Activated naive CD8-positive, alpha-beta T cell treated with anti-CD3 and anti-CD28 coated beads, Interleukin-2, amount 10 ng/mL, durations not matched to agents 7 days and 5 days (primary cell): Measurements from ENCODE around the gene BPGM. TPM values are rescaled to one million over a fixed set of nuclear protein-coding genes. Genes with fewer than 3 reads are reported as not detected.

Experiments used
- ATAC-seq: fragments of 150-1000 bp; cut with Tn5 transposase; one replicate; pipeline ENCODE4 v1.10.0; 2021; ENCODE audit warnings: low read depth, moderate library complexity
- POLR2A ChIA-PET: fragments of 350-600 bp; sonication (Branson Sonifier 250); formaldehyde crosslinking; loops from one replicate; lab custom pipeline; 2021; ENCODE audit warnings: antibody characterized with exemption; lab: Charles Lee
- DNase-seq: peaks from one replicate; pipeline ENCODE4 v3.0.0; 2021
- H3K27ac Mint-ChIP-seq: one replicate; pipeline ENCODE4 v1.8.0; 2022; ENCODE audit warnings: mild to moderate bottlenecking, mixed read lengths
- H3K27me3 Mint-ChIP-seq: one replicate; pipeline ENCODE4 v1.8.0; 2022; ENCODE audit warnings: mild to moderate bottlenecking, moderate library complexity, mixed read lengths
- H3K36me3 Mint-ChIP-seq: one replicate; pipeline ENCODE4 v1.8.0; 2021; ENCODE audit warnings: mild to moderate bottlenecking, mixed read lengths
- H3K4me1 Mint-ChIP-seq: one replicate; pipeline ENCODE4 v1.8.0; 2021; ENCODE audit warnings: mixed read lengths
- H3K4me3 Mint-ChIP-seq: one replicate; pipeline ENCODE4 v1.8.0; 2022; ENCODE audit warnings: mild to moderate bottlenecking, moderate library complexity, mixed read lengths
- H3K9me3 Mint-ChIP-seq: one replicate; pipeline ENCODE4 v1.8.0; 2021; ENCODE audit warnings: mixed read lengths
- total RNA-seq, 2 experiments: library from RNA; stranded (reverse); gene quantifications; one replicate each; pipeline ENCODE4 v1.2.3, GENCODE V29; 2021

The BPGM gene
- total RNA-seq, 2 experiments from 2014 or later: 13.1 to 13.2 TPM

GRCh38 chr7:134622303-134622995, 24.2 kb upstream of the BPGM start:
- H3K4me1 Mint-ChIP-seq: no peaks in the 10 kb centered on the region
- DNase-seq (no peak), ATAC-seq (no peak)
- no peak overlapping the region for H3K27ac Mint-ChIP-seq
- peaks cover 48% of the 10 kb centered on the region for H3K27me3 Mint-ChIP-seq
- H3K4me3 Mint-ChIP-seq: no peak overlapping the region
- POLR2A ChIA-PET: no interaction called here
- no peaks in the 10 kb centered on the region for H3K9me3 Mint-ChIP-seq
- H3K36me3 Mint-ChIP-seq: no peaks in the 10 kb centered on the region

GRCh38 chr7:134623193-134623592, 23.5 kb upstream of the BPGM start:
- H3K9me3 Mint-ChIP-seq: no peaks in the 10 kb centered on the region
- POLR2A ChIA-PET: no interaction called here
- no peaks in the 10 kb centered on the region for H3K4me1 Mint-ChIP-seq
- ATAC-seq (no peak), DNase-seq (no peak)
- no peak overlapping the region for H3K4me3 Mint-ChIP-seq
- H3K27me3 Mint-ChIP-seq: peaks cover 54% of the 10 kb centered on the region
- no peak overlapping the region for H3K27ac Mint-ChIP-seq
- H3K36me3 Mint-ChIP-seq: no peaks in the 10 kb centered on the region

- DNase-seq (no peak), ATAC-seq (no peak)
- Mint-ChIP-seq H3K9me3 (no peaks in the 10 kb centered on the region), H3K4me3 (no peak overlapping the region), H3K4me1 (no peaks in the 10 kb centered on the region), H3K27ac (no peak overlapping the region), H3K36me3 (no peaks in the 10 kb centered on the region), H3K27me3 (peaks cover 47% of the 10 kb centered on the region)
- POLR2A ChIA-PET: no interaction called here
Measured at GRCh38 chr7:134625550-134625949, 21.1 kb upstream of the BPGM start.

GRCh38 chr7:134627109-134627774, 19.4 kb upstream of the BPGM start:
- Mint-ChIP-seq H3K36me3 (no peaks in the 10 kb centered on the region), H3K27me3 (peaks cover 43% of the 10 kb centered on the region), H3K9me3 (no peaks in the 10 kb centered on the region), H3K4me1 (no peaks in the 10 kb centered on the region), H3K4me3 (no peak overlapping the region), H3K27ac (no peak overlapping the region)
- ATAC-seq (no peak), DNase-seq (no peak)
- POLR2A ChIA-PET: no interaction called here

GRCh38 chr7:134627775-134628153, 18.9 kb upstream of the BPGM start:
- ATAC-seq (no peak), DNase-seq (no peak)
- H3K4me1 Mint-ChIP-seq: no peaks in the 10 kb centered on the region
- no peaks in the 10 kb centered on the region for H3K36me3 Mint-ChIP-seq
- no peaks in the 10 kb centered on the region for H3K9me3 Mint-ChIP-seq
- no peak overlapping the region for H3K27ac Mint-ChIP-seq
- POLR2A ChIA-PET: no interaction called here
- peaks cover 37% of the 10 kb centered on the region for H3K27me3 Mint-ChIP-seq
- no peak overlapping the region for H3K4me3 Mint-ChIP-seq

- DNase-seq (no peak), ATAC-seq (no peak)
- H3K4me1 Mint-ChIP-seq: peaks cover 5% of the 10 kb centered on the region
- no peak overlapping the region for H3K27ac Mint-ChIP-seq
- no peak overlapping the region for H3K4me3 Mint-ChIP-seq
- POLR2A ChIA-PET: interaction anchor here (0.6 kb wide), 1 partner anchor 80 kb away, joined by 3 read pairs; no protein-coding TSS in a partner anchor
- H3K27me3 Mint-ChIP-seq: peaks cover 30% of the 10 kb centered on the region
- H3K36me3 Mint-ChIP-seq: no peaks in the 10 kb centered on the region
- H3K9me3 Mint-ChIP-seq: no peaks in the 10 kb centered on the region
Measured at GRCh38 chr7:134629445-134629844, 17.2 kb upstream of the BPGM start.

- H3K9me3 Mint-ChIP-seq: no peaks in the 10 kb centered on the region
- H3K27ac Mint-ChIP-seq: no peak overlapping the region
- no peaks in the 10 kb centered on the region for H3K36me3 Mint-ChIP-seq
- ATAC-seq: no peak
- no peak overlapping the region for H3K4me3 Mint-ChIP-seq
- no peak for DNase-seq
- H3K4me1 Mint-ChIP-seq: peaks cover 5% of the 10 kb centered on the region
- peaks cover 24% of the 10 kb centered on the region for H3K27me3 Mint-ChIP-seq
- POLR2A ChIA-PET: no interaction called here
Measured at GRCh38 chr7:134630237-134630636, 16.4 kb upstream of the BPGM start.

GRCh38 chr7:134630893-134631292, 15.8 kb upstream of the BPGM start:
- no peak for ATAC-seq
- H3K27ac Mint-ChIP-seq: no peak overlapping the region
- no peaks in the 10 kb centered on the region for H3K36me3 Mint-ChIP-seq
- no peaks in the 10 kb centered on the region for H3K9me3 Mint-ChIP-seq
- H3K4me1 Mint-ChIP-seq: peaks cover 8% of the 10 kb centered on the region
- DNase-seq: no peak
- POLR2A ChIA-PET: no interaction called here
- H3K4me3 Mint-ChIP-seq: no peak overlapping the region
- peaks cover 20% of the 10 kb centered on the region for H3K27me3 Mint-ChIP-seq

GRCh38 chr7:134632052-134632451, 14.6 kb upstream of the BPGM start:
- H3K4me1 Mint-ChIP-seq: peaks cover 16% of the 10 kb centered on the region
- POLR2A ChIA-PET: no interaction called here
- H3K9me3 Mint-ChIP-seq: no peaks in the 10 kb centered on the region
- no peak overlapping the region for H3K27ac Mint-ChIP-seq
- H3K36me3 Mint-ChIP-seq: no peaks in the 10 kb centered on the region
- ATAC-seq: no peak
- H3K27me3 Mint-ChIP-seq: peaks cover 20% of the 10 kb centered on the region
- DNase-seq: no peak
- no peak overlapping the region for H3K4me3 Mint-ChIP-seq

GRCh38 chr7:134632937-134633540, 13.6 kb upstream of the BPGM start:
- no peak overlapping the region for H3K27ac Mint-ChIP-seq

GRCh38 chr7:134636008-134636449, 10.6 kb upstream of the BPGM start:
- Mint-ChIP-seq H3K27me3 (peaks cover 4% of the 10 kb centered on the region), H3K9me3 (no peaks in the 10 kb centered on the region), H3K27ac (peak overlapping the region; percentile 66), H3K4me1 (peaks cover 18% of the 10 kb centered on the region), H3K36me3 (no peaks in the 10 kb centered on the region), H3K4me3 (peak overlapping the region; percentile 18)
- ATAC-seq (peak; percentile 58), DNase-seq (no peak)
- POLR2A ChIA-PET: interaction anchor here (0.7 to 1.0 kb wide), 2 partner anchors 10 to 11 kb away, joined by 3 to 11 read pairs; partner anchors contain the start of gene BPGM

More at GRCh38 chr7:134632937-134633540, 13.6 kb upstream of the BPGM start:
- DNase-seq (no peak), ATAC-seq (peak; percentile 61)
- POLR2A ChIA-PET: no interaction called here
- H3K27me3 Mint-ChIP-seq: peaks cover 16% of the 10 kb centered on the region
- H3K4me1 Mint-ChIP-seq: peaks cover 18% of the 10 kb centered on the region
- H3K36me3 Mint-ChIP-seq: no peaks in the 10 kb centered on the region
- no peak overlapping the region for H3K4me3 Mint-ChIP-seq
- H3K9me3 Mint-ChIP-seq: no peaks in the 10 kb centered on the region

- no peak overlapping the region for H3K27ac Mint-ChIP-seq
- H3K9me3 Mint-ChIP-seq: no peaks in the 10 kb centered on the region
- ATAC-seq: no peak
- no peak for DNase-seq
- H3K4me1 Mint-ChIP-seq: peaks cover 18% of the 10 kb centered on the region
- no peaks in the 10 kb centered on the region for H3K27me3 Mint-ChIP-seq
- H3K36me3 Mint-ChIP-seq: no peaks in the 10 kb centered on the region
- no peak overlapping the region for H3K4me3 Mint-ChIP-seq
- POLR2A ChIA-PET: interaction anchor here (0.6 kb wide), 1 partner anchor 111 kb away, joined by 4 read pairs; no protein-coding TSS in a partner anchor
Measured at GRCh38 chr7:134637441-134637840, 9.2 kb upstream of the BPGM start.

- DNase-seq (no peak), ATAC-seq (no peak)
- H3K27ac Mint-ChIP-seq: no peak overlapping the region
- no peak overlapping the region for H3K4me3 Mint-ChIP-seq
- H3K4me1 Mint-ChIP-seq: peaks cover 17% of the 10 kb centered on the region
- H3K27me3 Mint-ChIP-seq: no peaks in the 10 kb centered on the region
- no peaks in the 10 kb centered on the region for H3K36me3 Mint-ChIP-seq
- H3K9me3 Mint-ChIP-seq: no peaks in the 10 kb centered on the region
- POLR2A ChIA-PET: no interaction called here
Measured at GRCh38 chr7:134637934-134638719, 8.5 kb upstream of the BPGM start.
